HG02973 (cell line): ENCODE results near the gene APPL2.

Experiments used
- ATAC-seq: cut with Tn5 transposase; IDR thresholded peaks from one replicate; pipeline ENCODE4 v1.9.1; 2021; ENCODE audit warnings: moderate library complexity; ENCODE audit not compliant: unreplicated experiment

The APPL2 gene, protein sequence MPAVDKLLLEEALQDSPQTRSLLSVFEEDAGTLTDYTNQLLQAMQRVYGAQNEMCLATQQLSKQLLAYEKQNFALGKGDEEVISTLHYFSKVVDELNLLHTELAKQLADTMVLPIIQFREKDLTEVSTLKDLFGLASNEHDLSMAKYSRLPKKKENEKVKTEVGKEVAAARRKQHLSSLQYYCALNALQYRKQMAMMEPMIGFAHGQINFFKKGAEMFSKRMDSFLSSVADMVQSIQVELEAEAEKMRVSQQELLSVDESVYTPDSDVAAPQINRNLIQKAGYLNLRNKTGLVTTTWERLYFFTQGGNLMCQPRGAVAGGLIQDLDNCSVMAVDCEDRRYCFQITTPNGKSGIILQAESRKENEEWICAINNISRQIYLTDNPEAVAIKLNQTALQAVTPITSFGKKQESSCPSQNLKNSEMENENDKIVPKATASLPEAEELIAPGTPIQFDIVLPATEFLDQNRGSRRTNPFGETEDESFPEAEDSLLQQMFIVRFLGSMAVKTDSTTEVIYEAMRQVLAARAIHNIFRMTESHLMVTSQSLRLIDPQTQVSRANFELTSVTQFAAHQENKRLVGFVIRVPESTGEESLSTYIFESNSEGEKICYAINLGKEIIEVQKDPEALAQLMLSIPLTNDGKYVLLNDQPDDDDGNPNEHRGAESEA

GRCh38 chr12:105235732-105236476, at the start of gene APPL2:
TSS of gene APPL2 (minus strand) at chr12:105236174. CDS start at chr12:105236012, 162 bp downstream.
- ATAC-seq, result peak; percentile 71

DNA sequence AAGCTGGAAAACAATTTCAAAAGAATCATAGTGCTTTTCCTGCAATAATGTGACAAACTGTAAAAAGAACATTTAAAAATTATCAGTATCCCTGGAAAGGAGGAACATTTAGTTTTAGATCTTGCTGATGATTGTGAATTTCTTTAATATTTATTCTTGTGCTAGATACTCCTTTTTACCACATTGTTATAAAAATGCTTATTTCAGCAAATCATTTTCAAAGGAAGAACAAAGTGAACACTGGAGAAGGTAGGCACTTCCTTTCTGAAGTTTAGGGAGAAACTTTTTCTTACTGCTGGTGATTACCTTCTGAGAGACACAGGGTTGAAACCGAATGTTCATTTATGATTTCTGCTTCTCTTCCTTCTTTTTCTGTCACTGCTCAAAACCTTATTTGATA, 49.4 kb upstream of the APPL2 start:
- ATAC-seq, result no peak

GRCh38 chr12:105281694-105282049, 45.7 kb upstream of the APPL2 start:
- no peak for ATAC-seq

GRCh38 chr12:105280966-105281693, 45.2 kb upstream of the APPL2 start:
- ATAC-seq, result no peak

GRCh38 chr12:105279460-105280056, 43.6 kb upstream of the APPL2 start:
- ATAC-seq, result no peak

GRCh38 chr12:105278043-105278697, 42.2 kb upstream of the APPL2 start:
- no peak for ATAC-seq

GRCh38 chr12:105275997-105276733, 40.2 kb upstream of the APPL2 start:
- ATAC-seq, result no peak

GRCh38 chr12:105274571-105274970, 38.6 kb upstream of the APPL2 start:
- no peak for ATAC-seq

DNA sequence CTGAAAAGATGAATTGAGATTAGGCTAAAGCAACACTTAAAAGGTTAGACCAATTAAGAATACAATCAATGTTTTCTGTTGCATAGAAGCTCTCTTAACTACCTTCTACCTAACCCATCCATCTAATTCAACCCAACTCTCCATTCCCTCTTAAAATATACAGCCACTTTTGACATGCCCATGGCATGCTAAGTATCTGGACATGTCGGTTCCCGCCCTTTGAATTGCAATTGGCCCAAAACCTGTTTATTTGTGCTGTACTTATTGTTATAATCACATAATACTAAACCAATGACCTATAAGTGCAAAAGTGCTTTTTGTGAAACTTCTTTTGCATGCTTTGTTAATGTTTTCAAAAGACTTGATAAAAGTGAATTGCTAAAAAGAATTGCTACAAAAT, 37.6 kb upstream of the APPL2 start:
- ATAC-seq, result no peak

- no peak for ATAC-seq
Observed at GRCh38 chr12:105272814-105273416, 36.9 kb upstream of the APPL2 start.

GRCh38 chr12:105272152-105272551, 36.2 kb upstream of the APPL2 start:
- no peak for ATAC-seq

- no peak for ATAC-seq
Observed at GRCh38 chr12:105271364-105271763, 35.4 kb upstream of the APPL2 start.

- ATAC-seq, result no peak
Observed at GRCh38 chr12:105270671-105271255, 34.8 kb upstream of the APPL2 start.

DNA sequence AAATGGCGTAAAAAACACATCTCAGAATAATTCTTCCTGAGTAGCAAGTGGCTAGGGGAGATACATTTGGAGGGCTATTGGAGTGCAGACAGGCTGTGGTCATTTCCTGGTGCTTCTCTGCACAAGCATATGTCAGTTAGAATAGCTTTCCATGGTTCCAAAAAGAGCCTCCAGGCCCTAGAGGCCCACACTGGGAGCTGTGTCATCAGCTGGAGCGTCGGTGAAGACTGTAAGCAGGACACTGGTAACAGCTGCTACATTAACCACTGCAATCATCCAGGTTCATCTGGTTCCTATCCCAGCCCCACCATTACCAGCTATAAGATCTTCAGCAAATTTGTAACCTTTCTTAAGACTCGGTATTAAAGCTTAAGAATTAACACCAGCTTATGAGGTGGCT, 31.7 kb upstream of the APPL2 start:
- no peak for ATAC-seq

- no peak for ATAC-seq
Observed at GRCh38 chr12:105264771-105265170, 28.8 kb upstream of the APPL2 start.

DNA sequence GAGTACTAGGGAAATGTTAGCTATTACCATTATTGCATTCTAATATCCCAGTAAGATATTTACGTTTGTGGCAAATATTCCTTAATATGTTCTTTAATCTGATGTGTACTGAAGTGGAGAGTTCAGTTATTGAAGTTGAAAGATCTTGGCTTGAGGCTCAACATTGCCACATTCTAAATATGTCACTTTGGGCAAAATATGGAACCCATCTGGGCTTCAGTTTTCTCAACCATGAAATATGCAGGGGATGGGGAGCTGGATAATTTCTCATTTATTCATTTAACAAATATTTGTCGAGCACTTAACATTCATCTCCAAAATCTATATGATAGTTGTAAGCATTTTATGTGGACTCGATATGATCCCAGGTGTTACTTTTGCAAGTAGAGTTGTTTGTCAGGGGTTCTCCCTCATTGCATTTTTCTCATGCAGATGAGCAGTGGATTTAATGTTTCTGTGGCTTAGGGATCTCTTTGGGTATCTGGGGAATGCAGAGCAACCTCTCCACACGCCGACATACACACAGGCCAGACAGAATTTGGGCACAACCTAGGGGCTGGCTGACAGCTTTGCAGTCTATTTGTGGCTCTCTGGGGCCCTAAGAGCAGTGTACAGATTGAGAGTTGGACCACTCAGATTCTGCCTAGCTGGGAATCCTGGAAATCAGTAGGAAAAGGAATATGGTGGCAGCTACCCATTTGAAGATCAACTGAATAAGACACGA, 26.6 kb upstream of the APPL2 start:
- ATAC-seq, result no peak

- no peak for ATAC-seq
Observed at GRCh38 chr12:105261010-105261409, 25.0 kb upstream of the APPL2 start.

- no peak for ATAC-seq
Observed at GRCh38 chr12:105259226-105259625, 23.3 kb upstream of the APPL2 start.
